ENCODE data around the gene RNF31. TPM values are rescaled to one million over a fixed set of nuclear protein-coding genes. Genes with fewer than 3 reads are reported as not detected.

RNF31 gene
- total RNA-seq = 22.6 and 28.8 TPM in 2 replicates

GRCh38 chr14:24146978-24147760 is at the start of gene RNF31:
Gene RNF31 (plus strand): TSS chr14:24147498. CDS start chr14:24147699, 201 bp downstream.

DNA sequence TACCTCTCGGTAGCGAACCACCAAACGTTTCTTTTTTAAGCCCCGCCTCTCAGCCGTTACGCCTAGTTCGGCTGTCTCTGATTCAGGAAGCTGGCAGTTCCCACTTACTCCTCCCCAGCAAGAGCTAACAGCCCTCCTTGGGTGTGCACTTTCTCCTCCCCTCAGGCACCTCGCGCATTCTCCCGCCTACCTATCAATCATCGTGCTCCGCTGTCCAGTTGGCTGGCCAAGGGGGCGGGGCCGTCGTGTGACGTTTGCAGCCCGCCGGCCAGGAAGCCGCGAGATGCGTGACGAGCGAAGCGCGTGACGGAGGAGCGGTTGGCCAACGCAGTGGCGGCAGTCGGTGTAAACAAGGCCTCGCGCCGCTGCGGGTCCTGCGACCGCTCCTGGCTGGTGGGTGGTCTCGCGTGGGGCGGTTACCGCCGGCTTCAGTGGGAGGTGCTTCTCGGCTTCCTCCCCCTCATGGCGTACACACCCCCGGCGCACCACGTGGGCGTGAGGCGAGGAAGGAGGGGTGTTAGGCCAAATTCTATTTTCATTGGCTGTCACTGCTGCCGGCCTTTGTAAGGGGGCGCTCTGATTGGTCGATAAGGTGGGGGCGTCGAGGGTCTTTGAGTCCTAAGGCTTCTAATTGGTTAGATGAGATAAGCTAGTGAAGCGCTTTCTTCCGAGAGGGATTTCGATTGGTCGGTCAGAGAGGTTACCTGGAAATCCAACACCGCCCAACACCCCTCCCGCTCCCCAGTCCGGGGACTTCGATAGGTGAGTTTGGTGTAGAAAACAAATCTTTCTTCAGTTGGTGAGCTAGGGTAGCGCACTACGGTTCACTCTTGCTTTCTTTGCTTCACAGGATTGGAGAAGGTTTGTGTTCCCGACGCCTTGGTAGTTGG is 32.5 kb upstream of the RNF31 start, which contains the start of the genes DCAF11 and NRL:
Gene DCAF11, plus strand, starts transcription at position 246 of the 890 bp plus-strand sequence. CDS start 818 bp downstream, outside the sequence.
Gene NRL, minus strand, starts transcription at position 418 of the 890 bp plus-strand sequence. CDS start 32,101 bp downstream, outside the sequence.

GRCh38 chr14:24130380-24130716 is 16.9 kb upstream of the RNF31 start, which contains the start of gene FITM1:
Gene FITM1 (plus strand): TSS chr14:24130659. CDS start chr14:24131564, 905 bp downstream.

GRCh38 chr14:24135834-24136683 is 11.2 kb upstream of the RNF31 start, which contains the start of gene PSME1:
Gene PSME1 (plus strand): TSS chr14:24136194. CDS start chr14:24136263, 69 bp downstream.

GRCh38 chr14:24141097-24141880 is 6.0 kb upstream of the RNF31 start, which contains the start of gene EMC9:
Gene EMC9 (minus strand): TSS chr14:24141591. CDS start chr14:24141304, 287 bp downstream.

GRCh38 chr14:24146453-24146977 is 783 bp upstream of the RNF31 start, which contains the start of gene PSME2:
Gene PSME2 (minus strand): TSS chr14:24146610. CDS start chr14:24146581, 29 bp downstream.

GRCh38 chr14:24160850-24161804 is 13.8 kb downstream of the RNF31 start, which contains the start of gene IRF9:
Gene IRF9 (plus strand): TSS chr14:24161265. CDS start chr14:24162145, 880 bp downstream.

GRCh38 chr14:24171422-24172260 is 24.3 kb downstream of the RNF31 start, which contains the start of gene REC8:
Gene REC8 (plus strand): TSS chr14:24172080. CDS start chr14:24172553, 473 bp downstream.

DNA sequence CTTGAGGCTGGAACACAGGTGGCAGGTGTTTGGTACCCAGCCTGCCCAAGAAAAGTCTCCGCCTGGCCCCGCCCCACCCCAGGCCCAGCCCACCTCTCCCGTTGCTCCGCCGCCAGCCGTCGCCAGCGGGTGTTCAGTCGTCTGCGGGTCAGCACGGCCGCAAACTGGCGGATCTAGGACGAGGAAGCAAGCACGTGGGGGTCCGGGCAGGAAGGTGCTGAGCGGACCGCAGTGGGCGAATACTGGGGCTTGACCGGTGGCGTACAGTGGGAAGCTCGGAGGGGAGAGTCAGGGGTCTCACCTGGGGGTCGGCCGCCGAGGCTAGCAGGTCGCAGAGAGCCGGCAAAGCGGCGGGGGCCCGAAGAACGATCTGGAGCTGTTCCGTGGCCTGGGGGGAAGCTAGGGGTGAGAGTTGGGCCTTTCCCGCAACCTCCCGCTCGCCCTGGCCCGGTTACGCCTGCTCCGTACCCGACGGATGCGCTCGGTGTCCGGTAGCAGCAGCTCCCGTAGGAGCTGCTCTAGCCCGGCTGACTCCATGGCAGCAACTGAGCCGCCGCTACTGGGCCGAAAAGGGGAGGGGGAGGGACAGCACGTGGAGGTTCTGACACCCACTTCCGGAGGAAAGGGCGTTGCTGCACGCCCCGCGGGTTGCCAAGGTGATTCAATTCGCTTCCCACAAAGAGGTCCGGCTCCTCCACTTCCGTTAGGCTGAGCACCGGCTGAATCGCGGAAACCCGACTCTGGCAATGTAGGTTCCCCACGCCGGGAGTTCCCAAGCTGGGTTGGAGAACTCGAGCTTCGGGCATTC is 41.2 kb downstream of the RNF31 start, which contains the start of gene IPO4:
Gene IPO4, minus strand, starts transcription at position 566 of the 808 bp plus-strand sequence. Its CDS starts 29 bp downstream, at position 537.

DNA sequence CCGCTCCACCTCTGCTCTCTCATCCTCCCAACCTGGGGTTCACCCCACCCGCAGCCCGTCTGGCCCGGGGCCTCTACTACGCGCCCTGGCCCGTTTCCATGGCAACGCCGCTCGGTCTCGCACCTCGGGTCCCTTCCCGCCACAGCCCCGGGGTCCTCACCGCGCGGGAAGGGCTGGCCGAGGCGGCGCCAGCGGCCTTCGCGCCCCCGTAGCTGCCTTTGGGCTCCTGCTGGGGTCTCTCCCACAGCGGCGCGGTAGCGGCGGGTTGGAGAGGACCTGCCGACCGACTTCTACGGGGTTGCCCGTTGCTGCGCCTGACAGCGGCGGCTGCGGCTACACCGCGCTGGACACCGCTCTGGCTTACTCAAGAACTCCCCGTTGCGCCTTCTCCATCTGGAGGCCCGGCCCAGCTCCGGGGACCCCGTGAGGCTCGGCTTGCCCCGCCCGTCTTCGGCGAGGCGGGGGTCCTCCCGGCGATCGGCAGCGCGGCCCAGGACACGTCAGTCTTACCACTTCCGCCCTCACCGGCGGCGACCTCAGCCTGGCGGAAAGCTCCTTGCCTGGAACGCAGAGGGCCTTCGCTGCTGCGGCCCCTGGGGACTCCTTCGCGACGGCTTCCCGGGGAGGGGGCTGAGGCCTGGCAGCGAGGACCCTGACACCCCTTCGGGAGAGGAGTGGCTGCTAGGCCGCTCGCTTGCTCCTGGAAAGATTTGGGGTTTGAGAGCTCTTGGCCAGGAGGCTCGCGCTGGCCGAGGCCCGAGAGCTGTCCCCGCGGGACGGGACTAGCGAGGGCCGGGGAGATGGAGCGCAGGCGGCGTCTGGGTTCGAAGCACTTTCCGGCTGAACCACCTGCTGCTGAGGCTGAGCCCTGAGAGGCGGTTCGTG is 48.1 kb downstream of the RNF31 start, which contains the start of gene TM9SF1:
Gene TM9SF1, minus strand, starts transcription at position 256 of the 885 bp plus-strand sequence. CDS start 422 bp downstream, outside the sequence.

Other genes starting within 250 kb of the RNF31 start
- gene DHRS4, start 193.7 kb upstream of the RNF31 start, total RNA-seq = 29.6 and 49.8 TPM in 2 replicates
- 16.3 and 16.9 TPM in 2 replicates for gene DHRS4L2, start 158.6 kb upstream of the RNF31 start, total RNA-seq
- gene CARMIL3, start 95.5 kb upstream of the RNF31 start, total RNA-seq = not detected in 2 replicates
- gene CPNE6, start 75.9 kb upstream of the RNF31 start, total RNA-seq = not detected in 2 replicates
- gene PCK2, start 53.2 kb upstream of the RNF31 start, total RNA-seq = 13.4 and 17.2 TPM in 2 replicates
- 50.6 and 56.1 TPM in 2 replicates for gene DCAF11, start 32.7 kb upstream of the RNF31 start, total RNA-seq
- 0.56 and 0.77 TPM in 2 replicates for gene NRL, start 32.5 kb upstream of the RNF31 start, total RNA-seq
- not detected in 2 replicates for gene FITM1, start 16.8 kb upstream of the RNF31 start, total RNA-seq
- gene PSME1, start 11.3 kb upstream of the RNF31 start, total RNA-seq = 69.4 and 88.5 TPM in 2 replicates
- gene EMC9, start 5.9 kb upstream of the RNF31 start, total RNA-seq = 20.6 and 31.1 TPM in 2 replicates
- gene PSME2, start 888 bp upstream of the RNF31 start, total RNA-seq = 81.5 and 136 TPM in 2 replicates
- gene IRF9, start 13.8 kb downstream of the RNF31 start, total RNA-seq = 55.5 and 58.9 TPM in 2 replicates
- 0.56 and 0.77 TPM in 2 replicates for gene REC8, start 24.6 kb downstream of the RNF31 start, total RNA-seq
- 26.5 and 79.8 TPM in 2 replicates for gene IPO4, start 41.3 kb downstream of the RNF31 start, total RNA-seq
- gene TM9SF1, start 47.9 kb downstream of the RNF31 start, total RNA-seq = 78.4 and 80.1 TPM in 2 replicates
- gene TSSK4, start 58.2 kb downstream of the RNF31 start, total RNA-seq = under 0.01 TPM in 1 of 2 replicates, not detected in the other
- gene CHMP4A, start 66.0 kb downstream of the RNF31 start, total RNA-seq = 23.4 and 25.1 TPM in 2 replicates
- 15.9 and 18.0 TPM in 2 replicates for gene MDP1, start 68.6 kb downstream of the RNF31 start, total RNA-seq
- 142 and 224 TPM in 2 replicates for gene NEDD8, start 84.9 kb downstream of the RNF31 start, total RNA-seq
- gene GMPR2, start 85.4 kb downstream of the RNF31 start, total RNA-seq = 63.6 and 103 TPM in 2 replicates
- gene TINF2, start 95.1 kb downstream of the RNF31 start, total RNA-seq = 48.3 and 58.3 TPM in 2 replicates
- 0.19 and 0.85 TPM in 2 replicates for gene TGM1, start 115.7 kb downstream of the RNF31 start, total RNA-seq
- gene RABGGTA, start 124.1 kb downstream of the RNF31 start, total RNA-seq = 24.0 and 28.0 TPM in 2 replicates
- gene DHRS1, start 152.3 kb downstream of the RNF31 start, total RNA-seq = 9.0 and 9.9 TPM in 2 replicates
- 19.7 and 34.7 TPM in 2 replicates for gene NOP9, start 152.4 kb downstream of the RNF31 start, total RNA-seq
- 1.5 and 1.7 TPM in 2 replicates for gene CIDEB, start 160.5 kb downstream of the RNF31 start, total RNA-seq
- 1.3 and 3.1 TPM in 2 replicates for gene LTB4R2, start 162.6 kb downstream of the RNF31 start, total RNA-seq
- gene LTB4R, start 164.0 kb downstream of the RNF31 start, total RNA-seq = 1.5 and 1.7 TPM in 2 replicates
- 5.6 and 15.5 TPM in 2 replicates for gene ADCY4, start 187.6 kb downstream of the RNF31 start, total RNA-seq
- gene RIPK3, start 192.5 kb downstream of the RNF31 start, total RNA-seq = 0.19 and 0.56 TPM in 2 replicates
- gene NFATC4, start 220.7 kb downstream of the RNF31 start, total RNA-seq = 30.3 and 71.0 TPM in 2 replicates

All from regular cardiac myocyte (primary cell).